GM18870 (cell line): Measurements from ENCODE around the gene DROSHA.

Experiments
- ATAC-seq: cut with Tn5 transposase; IDR thresholded peaks from one replicate; pipeline ENCODE4 v1.9.1; 2021; ENCODE audit warnings: moderate library complexity; ENCODE audit not compliant: unreplicated experiment

DROSHA gene

DNA sequence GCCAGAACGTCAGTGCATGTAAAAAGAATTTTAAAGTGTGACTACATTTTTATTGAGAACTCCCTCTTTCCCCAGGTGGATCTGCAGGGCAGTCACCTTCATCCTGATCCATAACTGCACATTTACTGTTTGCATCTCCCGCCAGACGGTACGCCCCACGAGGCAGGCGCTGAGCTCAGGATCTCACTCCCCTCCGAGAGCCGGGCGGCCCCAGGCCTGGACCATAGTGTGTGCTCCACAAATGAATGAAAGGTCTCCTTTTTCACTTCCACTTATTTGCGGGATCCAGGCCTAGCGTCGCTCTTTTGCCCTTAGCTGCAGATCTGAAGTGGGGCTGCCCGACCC lies 378 bp downstream of the DROSHA start:
- peak; percentile 10 for ATAC-seq

GRCh38 chr5:31530541-31531265 lies 1.2 kb downstream of the DROSHA start:
- ATAC-seq, result no peak

- no peak for ATAC-seq
Measured at GRCh38 chr5:31523041-31523440, 8.9 kb downstream of the DROSHA start.

GRCh38 chr5:31516802-31517201 lies 15.1 kb downstream of the DROSHA start:
- ATAC-seq, result no peak

DNA sequence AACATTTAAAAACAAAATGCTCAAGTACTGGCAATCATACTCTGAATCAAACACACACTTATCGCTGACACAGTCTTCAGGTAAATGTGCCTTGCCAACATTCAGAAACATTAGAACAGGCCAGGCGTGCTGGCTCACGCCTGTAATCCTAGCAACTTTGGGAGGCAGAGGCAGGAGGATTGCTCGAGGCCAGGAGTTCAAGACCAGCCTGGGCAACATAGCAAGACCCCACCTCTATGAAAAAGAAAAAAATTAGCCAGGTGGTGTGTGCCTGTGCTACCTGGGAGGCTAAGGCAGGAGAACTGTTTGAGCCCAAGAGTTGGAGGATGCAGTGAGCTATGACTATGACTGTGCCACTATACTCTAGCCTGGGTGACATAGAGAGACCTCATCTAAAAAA lies 20.6 kb downstream of the DROSHA start:
- no peak for ATAC-seq

DNA sequence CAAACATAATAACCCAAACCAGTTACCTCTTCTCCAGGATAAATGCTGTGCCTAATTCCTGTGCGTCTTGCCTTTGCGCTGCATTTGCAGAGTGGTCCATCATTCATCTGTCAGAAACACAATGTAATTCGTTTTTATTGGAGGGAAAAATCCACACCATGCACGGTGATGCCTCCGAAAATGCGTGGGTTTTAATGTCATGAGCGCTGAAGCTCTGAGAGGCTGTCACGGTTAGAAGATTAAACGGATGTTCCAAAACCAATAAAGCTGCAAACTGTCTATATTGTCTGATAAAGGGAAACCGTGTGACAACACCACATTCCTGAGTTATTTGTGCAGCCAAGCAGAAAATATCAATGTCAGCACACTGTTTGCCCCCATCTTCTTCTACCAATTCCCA lies 27.4 kb downstream of the DROSHA start:
- no peak for ATAC-seq

- ATAC-seq, result no peak
Measured at GRCh38 chr5:31502506-31502905, 29.4 kb downstream of the DROSHA start.

DNA sequence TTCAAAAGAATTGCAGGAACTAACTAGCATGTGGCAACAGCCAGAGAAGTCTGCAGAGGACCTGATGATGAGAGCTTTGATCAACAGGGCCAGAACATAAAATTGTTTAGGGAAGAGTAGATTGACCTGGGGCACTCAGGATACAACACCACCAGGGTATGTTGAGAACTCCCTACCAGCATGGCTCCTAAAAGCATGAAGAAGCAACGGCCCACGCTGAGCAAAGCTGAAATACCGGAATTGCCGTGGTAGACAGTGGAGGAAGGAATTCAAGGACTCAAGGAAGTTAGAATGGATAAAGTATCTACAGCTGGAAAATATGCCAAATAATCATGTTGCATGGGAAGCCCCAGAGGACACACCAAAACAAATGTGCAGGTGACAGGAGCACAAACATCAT lies 31.6 kb downstream of the DROSHA start:
- no peak for ATAC-seq

- ATAC-seq, result no peak
Measured at GRCh38 chr5:31496891-31497290, 35.0 kb downstream of the DROSHA start.

DNA sequence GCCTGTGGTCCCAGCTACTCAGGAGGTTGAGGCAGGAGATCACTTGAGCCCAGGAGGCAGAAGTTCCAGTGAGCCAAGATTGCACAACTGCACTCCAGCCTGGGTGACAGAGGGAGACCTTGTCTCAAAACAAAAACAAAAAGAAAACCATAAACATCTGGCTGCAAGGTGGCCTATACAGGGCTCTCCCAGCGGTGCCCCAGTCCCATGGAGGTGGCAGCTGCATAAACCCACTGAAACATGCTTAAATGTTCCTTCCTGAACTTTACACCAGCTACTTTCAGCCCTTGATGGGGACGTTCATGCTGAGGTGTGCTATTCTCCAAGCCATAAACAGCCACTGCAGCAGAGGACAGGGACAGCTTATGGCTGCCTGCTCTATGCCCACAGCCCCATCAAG lies 35.6 kb downstream of the DROSHA start:
- no peak for ATAC-seq

GRCh38 chr5:31495336-31495735 lies 36.6 kb downstream of the DROSHA start:
- ATAC-seq, result no peak

DNA sequence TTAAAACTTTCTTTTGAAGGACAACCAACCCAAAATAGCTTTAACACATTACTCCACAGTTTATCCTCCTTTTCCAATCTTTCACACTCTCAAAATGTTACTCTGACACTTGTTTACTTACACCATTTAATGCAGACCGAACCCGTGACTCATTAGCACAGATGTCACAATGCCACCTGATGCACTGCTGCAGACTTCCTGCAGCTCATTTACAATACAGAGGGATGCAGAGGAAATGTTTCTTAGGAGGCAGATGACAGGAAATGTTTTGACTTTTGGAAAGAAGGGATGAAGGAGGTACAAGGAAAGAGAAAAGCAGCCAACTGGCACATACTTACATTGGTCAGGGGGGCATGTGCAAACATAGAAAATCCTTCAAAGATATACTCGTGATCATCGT lies 39.0 kb downstream of the DROSHA start:
- no peak for ATAC-seq

- no peak for ATAC-seq
Measured at GRCh38 chr5:31487506-31487905, 44.4 kb downstream of the DROSHA start.

DNA sequence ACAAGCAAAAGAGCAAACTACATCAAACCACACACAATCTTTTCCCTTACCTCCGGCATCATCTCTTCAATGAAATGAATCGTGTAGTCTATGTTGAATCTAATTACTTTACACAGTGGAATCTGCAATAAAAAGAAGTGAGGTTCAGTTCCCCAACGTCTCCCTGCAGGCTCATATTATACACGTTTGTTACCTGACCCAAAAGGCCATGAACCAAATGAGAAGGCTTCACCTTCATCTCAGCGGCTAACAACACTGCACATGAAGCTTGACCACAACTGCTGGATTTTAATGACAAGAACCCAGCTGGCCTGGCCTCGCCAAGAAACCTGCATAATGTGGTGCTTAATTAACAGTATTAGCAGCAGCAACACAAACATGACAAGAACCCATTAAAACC lies 45.5 kb downstream of the DROSHA start:
- ATAC-seq, result no peak

GRCh38 chr5:31485376-31486207 lies 46.3 kb downstream of the DROSHA start:
- no peak for ATAC-seq

DNA sequence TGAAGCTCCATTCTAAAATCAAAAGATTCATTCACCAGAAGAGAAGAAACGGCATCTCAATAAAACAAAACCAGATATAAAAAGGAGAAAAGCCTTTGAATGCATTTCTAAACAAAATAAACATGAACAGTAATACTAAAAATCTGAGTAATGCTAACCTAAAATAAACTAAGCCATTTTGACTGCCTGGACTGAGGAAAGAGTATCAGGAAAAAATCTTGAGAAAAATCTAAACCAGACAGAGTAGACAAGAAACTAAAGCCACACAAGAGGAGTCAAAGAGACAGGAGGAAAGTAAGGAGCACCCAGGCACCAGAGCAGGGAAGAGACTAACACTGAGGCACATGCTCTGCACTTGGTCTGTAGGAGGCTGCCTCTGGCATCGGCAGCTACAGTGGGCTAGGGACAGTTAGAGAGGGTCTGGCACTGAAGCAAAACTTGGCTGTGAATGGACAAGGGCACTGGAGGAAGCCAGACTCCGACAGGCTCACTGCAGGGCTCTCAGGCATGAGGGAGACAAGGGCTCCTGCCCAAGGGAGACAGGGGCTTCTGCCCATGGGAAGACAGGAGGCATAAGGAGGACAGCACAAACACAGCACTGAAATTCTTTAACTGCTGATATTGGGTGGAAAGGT lies 50.2 kb downstream of the DROSHA start:
- ATAC-seq, result no peak

DNA sequence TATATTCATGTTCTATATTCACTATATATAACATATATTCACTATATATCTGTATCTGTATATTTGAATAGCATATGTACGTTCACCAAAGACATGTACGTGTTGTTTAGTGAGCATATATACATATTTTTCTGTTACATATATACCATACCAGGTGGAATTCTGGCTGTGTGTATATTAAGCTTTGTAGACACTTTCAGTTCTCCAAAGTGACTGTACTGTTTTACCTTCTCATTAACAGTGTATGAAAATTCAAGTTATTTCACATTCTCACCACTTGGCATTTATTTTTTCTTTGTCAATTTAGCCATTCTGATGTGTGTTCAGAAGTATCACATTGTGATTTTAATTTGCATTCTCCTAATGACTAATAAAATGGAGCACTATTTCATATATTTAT lies 52.2 kb downstream of the DROSHA start:
- no peak for ATAC-seq

DNA sequence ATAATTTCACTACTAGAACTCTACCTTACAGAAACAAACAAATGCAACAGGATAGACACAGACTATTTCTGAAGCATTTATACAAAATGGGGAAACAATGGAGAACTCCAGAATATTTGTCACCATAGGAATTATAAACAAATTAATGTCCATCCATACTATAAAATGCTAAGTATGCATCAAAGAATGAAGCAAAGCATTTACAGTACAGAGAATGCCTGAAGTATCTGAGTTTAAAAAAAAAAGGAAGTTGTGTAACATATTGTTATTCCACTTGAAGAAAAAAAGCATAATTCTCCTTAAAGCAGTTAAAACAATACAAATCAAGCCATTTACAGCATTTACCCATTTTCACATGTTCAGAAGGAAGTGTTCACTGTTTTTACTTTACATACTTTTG lies 53.0 kb downstream of the DROSHA start:
- no peak for ATAC-seq

DNA sequence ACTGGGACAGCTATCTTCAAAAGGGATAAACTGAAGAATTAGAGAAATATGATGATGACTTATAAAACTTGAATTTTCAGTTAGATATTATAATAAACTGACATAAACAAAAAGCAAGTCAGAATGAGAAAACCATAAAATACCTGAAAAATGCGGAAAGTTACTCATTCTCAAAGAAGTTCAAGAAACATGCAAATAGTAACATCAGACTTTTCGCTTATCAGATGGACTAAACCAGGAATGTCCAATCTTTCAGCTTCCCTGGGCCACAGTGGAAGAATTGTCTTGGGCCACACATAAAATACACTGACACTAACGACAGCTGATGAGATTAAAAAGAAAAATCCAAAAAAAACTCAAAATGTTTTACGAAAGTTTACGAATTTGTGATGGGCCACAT lies 53.9 kb downstream of the DROSHA start:
- ATAC-seq, result no peak

- no peak for ATAC-seq
Measured at GRCh38 chr5:31477516-31477915, 54.4 kb downstream of the DROSHA start.

DNA sequence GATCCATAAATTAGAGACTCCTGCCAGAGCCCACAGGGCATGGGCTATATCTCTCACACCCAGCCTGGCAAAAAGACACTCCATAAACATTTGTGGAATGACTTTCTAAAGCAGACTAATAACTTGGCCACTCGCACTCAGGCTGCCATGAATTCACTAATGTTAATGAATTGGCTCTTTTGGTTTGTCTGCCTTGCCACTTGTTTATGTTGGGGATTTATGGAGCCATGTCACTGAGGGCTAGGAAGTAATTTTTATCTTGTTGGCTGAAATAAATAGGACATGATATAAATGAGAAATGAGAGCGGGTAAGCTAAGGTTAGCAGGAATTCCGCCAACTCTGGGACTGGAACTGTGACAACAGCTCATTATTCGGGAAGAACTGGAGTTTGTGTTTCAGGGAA lies 55.2 kb downstream of the DROSHA start:
- ATAC-seq, result no peak

- no peak for ATAC-seq
Measured at GRCh38 chr5:31471916-31472315, 60.0 kb downstream of the DROSHA start.
